NCI-H446 (cell line): Measurements from ENCODE around the gene IER5L.
"Not testable (repeated sequence)": the region's sequence is repeated elsewhere in the genome, so short reads cannot be mapped to it uniquely, and the experiment has no call there.

Experiments used
- DNase-seq, 2 experiments: peaks; one replicate each; lab custom pipeline; 2025; lab: John Stamatoyannopoulos, UW

The IER5L gene

GRCh38 chr9:129178568-129179382, 714 bp upstream of the IER5L start:
- no peak for DNase-seq

DNA sequence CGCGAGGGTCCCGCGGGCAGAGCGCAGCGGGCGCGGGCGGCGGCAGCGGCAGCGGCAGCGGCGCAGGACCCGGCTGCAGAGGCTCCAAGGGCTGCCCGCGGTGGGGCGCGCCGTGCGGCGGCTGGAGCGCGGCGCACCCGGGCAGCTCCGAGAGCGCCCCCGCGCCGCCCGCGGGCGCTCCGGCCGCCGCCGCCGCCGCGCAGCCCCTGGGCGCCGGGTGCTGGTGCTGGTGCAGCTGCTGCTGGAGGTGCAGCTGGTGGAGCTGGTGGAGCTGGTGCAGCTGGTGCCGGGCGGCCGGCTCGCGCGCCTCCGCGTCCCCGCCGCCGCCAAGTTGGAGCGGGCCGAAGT, 644 bp downstream of the IER5L start:
- DNase-seq = no peak

DNA sequence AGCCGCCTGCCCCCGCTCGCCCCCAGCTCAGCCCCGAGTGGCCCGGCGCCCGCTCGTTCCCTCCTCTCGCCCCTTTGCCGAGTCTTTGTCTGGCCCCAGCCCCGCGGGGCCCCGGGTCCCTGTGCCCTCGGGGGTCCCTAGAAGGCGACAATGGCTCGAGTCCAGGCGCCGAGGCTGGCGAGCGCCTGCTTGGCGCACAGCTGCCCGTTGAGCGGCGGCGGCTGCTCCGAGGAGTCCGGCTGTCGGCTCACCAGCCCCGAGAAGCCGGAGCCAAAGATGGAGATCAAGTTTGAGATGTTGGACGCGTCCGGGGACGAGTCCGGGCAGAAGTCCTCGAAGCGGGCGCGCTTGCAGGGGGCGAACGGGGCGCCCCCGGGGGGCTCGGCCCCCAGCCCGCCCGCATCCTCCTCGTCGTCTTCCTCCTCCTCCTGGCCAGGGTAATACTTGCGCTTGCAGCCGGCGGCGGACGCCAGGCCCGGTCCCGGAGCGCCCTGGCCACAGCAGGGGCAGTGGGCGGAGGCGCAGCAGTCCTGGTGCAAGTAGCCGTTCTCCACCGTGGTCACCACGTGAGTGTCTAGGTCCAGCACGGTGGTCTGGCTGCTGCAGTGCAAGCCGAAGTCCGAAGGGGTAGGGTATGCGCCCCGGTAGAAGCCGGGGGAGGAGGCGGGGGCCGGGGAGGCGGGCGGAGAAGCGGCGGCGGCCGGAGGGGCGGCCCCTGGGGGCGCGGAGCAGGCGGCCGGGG, 1.2 kb downstream of the IER5L start:
- peak in 1 of 2 experiments; percentile 17 for DNase-seq

DNA sequence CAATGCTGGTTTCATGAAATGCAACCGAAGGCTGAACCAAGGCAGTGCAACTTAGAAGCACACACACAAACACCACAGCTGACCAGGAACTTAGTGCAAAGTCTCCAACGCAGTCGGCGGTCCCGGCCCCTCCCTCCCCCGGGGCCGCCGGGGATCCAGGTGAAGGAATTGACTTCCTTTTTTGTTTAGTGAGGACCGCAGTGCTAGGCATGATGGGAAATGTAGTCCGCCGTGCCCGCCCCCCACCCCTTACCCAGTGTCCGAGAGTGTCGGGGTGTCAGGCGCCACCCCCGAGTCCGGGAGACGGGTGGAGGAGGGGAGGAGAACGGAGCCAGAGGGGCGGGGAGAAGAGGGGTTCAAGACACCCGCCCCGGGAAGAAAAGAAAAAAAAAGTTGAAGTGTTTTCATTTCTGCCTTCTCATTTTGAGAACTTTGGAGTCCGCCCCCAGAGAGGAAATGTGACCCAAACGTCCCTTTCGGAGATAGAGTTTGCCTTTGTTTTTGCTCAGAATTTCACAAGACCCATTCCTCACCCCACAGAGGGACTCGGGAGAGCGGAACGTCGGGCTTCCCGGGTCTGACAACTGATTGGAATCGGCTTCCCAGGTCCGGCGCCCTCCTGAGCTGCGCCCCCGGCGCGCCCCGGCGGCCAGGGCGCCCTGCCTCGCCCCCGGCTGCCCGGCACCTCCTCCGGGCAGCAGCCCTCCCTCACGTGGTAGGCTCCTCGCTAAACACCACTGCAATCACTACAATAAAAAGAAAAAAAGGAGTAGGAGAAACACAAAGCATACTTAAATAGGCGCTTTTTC, 2.0 kb downstream of the IER5L start:
- DNase-seq = peak in 1 of 2 experiments; percentile 71

GRCh38 chr9:129175515-129175824, 2.6 kb downstream of the IER5L start:
- no peak for DNase-seq

- peak; percentile 26 to 63 for DNase-seq
Measured at GRCh38 chr9:129174724-129175514, 3.1 kb downstream of the IER5L start.

- DNase-seq = peak; percentile 40 to 77
Measured at GRCh38 chr9:129174102-129174723, 3.8 kb downstream of the IER5L start.

GRCh38 chr9:129173296-129174101, 4.6 kb downstream of the IER5L start:
- DNase-seq = no peak

- DNase-seq = no peak
Measured at GRCh38 chr9:129172816-129173215, 5.2 kb downstream of the IER5L start.

DNA sequence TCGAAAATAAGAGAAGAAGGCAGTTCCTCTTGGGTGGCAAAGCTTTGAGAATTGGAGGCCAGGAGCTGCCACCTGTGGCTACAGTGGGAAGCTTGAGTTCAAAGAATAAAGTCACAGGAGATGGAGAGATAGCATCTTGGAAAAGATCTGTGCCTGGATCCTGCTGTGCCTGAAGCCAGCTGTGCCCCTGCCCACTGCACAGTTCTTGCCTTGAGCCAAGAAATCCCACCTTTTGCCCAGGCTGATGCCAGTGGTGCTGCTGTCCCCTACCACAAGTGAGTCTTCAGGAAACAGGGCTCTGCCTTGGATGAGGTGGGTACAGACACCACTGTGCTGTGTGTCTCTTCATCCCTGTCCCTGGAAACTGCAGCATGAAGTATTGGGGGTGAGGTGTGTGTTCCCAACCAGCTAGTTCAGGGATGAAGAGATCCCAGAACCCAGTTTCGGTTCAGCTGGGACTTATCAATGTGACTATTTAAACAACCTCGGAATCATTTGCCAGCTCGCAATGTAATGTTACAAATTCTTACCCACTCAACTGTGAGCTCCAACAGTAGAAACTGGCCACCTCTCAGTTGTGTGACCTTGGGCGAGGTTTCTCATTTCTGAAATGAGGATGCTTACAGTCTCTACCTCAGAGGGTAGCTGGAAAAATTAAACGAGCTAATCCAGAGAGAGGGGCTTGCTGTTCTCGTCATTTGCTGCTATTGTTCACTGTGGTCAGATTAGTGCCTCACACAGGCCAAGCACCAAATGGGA, 5.9 kb downstream of the IER5L start:
- no peak for DNase-seq

- DNase-seq = no peak
Measured at GRCh38 chr9:129170229-129170628, 7.8 kb downstream of the IER5L start.

GRCh38 chr9:129166623-129167557, 11.2 kb downstream of the IER5L start:
- DNase-seq = no peak

GRCh38 chr9:129165198-129165597, 12.9 kb downstream of the IER5L start:
- DNase-seq = no peak

GRCh38 chr9:129164246-129164930, 13.7 kb downstream of the IER5L start:
- DNase-seq = no peak

GRCh38 chr9:129163753-129164152, 14.3 kb downstream of the IER5L start:
- no peak for DNase-seq

DNA sequence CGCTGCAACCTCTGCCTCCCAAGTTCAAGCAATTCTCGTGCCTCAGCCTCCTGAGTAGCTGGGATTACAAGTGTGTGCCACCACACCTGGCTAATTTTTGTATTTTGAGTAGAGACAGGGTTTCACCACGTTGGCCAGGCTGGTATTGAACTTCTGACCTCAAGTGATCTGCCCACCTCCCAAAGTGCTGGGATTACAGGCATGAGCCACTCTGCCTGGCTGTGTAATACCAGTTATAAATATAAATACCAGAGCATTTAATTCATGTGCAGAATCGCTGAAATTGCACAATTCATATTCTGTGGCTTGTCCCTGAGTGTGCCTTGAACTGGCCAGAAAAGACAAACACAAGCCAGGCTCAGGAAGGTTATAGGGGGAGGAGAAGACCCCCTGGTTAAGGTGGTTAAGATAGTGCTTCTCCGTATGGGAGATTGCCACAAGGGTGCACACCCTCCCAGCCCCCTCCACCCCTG, 14.8 kb downstream of the IER5L start:
- DNase-seq = not testable (repeated sequence)

DNA sequence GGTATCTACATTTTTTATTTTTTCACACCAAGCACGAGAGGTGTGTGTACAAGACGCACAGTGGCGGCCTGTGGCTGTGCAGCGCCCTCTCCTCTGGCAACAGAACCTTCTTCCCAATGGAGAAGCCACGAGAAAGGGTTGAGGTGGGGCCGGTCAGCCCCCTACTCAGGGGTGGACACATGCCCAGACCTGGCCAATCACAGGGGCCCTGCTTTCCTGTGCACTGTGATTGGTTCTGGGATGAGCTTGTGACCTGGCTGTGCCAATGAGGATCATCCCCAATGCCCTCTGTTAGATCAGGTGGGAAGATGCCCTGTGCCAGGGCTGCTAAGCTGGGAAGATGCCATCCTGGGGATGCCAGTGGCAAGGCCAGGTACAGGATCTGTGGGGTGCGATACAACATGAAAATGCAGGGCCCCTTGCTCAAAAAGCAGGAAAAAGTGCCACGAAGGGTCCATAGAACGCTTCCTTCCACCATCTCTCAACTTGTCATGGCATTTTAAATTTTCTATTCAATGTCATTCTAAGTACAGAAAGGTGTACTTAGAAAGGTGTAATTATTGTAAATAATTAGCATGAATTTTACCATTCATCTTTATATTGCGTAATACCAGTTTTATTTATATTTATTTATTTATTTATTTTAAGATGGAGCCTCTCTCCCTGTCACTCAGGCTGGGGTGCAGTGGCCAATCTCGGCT, 15.4 kb downstream of the IER5L start:
- no peak for DNase-seq

DNA sequence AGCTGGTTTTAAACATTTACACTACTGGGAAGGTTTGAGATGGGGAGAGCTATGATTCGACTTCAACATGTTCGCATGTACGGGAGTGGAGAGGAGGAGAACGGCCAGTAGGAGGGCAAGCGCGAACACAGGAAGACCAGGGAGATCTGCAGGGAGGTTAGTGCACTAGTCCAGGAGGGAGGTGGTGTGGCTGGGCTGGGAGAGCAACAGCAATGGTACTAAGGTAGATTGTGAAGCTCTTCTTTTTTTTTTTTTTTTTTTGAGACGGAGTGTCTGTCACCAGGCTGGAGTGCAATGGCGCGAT, 16.6 kb downstream of the IER5L start:
- no peak for DNase-seq
